ENCODE data around the gene EBF3. TPM values are rescaled to one million over a fixed set of nuclear protein-coding genes. Genes with fewer than 3 reads are reported as not detected.

Gene EBF3
- total RNA-seq, 4 donors from 2014 or later, result 0.42 to 2.9 (median 1.3) TPM

DNA sequence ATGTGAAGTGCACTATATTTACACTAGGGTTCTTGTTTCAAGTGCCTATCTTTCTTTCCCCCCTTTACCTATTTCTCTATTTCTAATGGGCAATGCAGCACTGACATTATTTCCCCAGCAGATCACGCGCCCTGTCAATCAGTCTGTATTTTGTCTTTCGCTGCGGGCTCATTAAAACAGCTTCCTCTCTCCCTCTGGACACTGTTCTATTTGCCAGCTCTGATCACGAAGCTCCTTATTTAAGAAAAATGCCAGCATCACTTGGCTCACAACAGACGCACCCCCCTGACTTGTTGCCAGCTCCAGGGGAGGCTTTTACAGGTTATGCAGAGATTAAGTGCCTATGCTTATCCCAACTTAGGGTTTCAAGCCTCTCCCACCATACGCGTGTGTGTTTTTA lies 78.5 kb downstream of the EBF3 start:
- intact Hi-C loops (cut with DNase I), result no loop called here
- H3K36me3 ChIP-seq, result no peaks in the 10 kb centered on the region

GRCh38 chr10:129884398-129885078 lies 79.5 kb downstream of the EBF3 start:
- H3K9me3 ChIP-seq, result no peaks in the 10 kb centered on the region
- no peak for DNase-seq
- WGBS, 2 donors, result 74% methylated on average over 16 to 17 of the region's 18 CpGs
- H3K4me3 ChIP-seq, result no peak overlapping the region
- H3K27me3 ChIP-seq, result peaks cover 0 to 9% (median 0%) of the 10 kb centered on the region in 4 donors
- TF ChIP-seq POLR2A (IDR thresholded peaks at IDR 0.05), result no peak
- TF ChIP-seq, protein P1, sequence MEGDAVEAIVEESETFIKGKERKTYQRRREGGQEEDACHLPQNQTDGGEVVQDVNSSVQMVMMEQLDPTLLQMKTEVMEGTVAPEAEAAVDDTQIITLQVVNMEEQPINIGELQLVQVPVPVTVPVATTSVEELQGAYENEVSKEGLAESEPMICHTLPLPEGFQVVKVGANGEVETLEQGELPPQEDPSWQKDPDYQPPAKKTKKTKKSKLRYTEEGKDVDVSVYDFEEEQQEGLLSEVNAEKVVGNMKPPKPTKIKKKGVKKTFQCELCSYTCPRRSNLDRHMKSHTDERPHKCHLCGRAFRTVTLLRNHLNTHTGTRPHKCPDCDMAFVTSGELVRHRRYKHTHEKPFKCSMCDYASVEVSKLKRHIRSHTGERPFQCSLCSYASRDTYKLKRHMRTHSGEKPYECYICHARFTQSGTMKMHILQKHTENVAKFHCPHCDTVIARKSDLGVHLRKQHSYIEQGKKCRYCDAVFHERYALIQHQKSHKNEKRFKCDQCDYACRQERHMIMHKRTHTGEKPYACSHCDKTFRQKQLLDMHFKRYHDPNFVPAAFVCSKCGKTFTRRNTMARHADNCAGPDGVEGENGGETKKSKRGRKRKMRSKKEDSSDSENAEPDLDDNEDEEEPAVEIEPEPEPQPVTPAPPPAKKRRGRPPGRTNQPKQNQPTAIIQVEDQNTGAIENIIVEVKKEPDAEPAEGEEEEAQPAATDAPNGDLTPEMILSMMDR (IDR thresholded peaks at IDR 0.05), result no peak
- no peak overlapping the region for H3K27ac ChIP-seq
- H3K4me1 ChIP-seq, result no peaks in the 10 kb centered on the region
- intact Hi-C loops (cut with DNase I), result no loop called here
- no peaks in the 10 kb centered on the region for H3K36me3 ChIP-seq

More for the DNA sequence above, 78.5 kb downstream of the EBF3 start:
- no peak for TF ChIP-seq POLR2A (IDR thresholded peaks at IDR 0.05)
- TF ChIP-seq, protein P1 (IDR thresholded peaks at IDR 0.05), result no peak
- Histone ChIP-seq H3K27me3 (peaks cover 0 to 9% (median 0%) of the 10 kb centered on the region in 4 donors), H3K9me3 (no peaks in the 10 kb centered on the region), H3K4me1 (no peaks in the 10 kb centered on the region), H3K27ac (no peak overlapping the region), H3K4me3 (no peak overlapping the region)
- WGBS, 2 donors, result 82 to 83% methylated on average over 7 to 8 of the region's 8 CpGs
- DNase-seq, result no peak

- TF ChIP-seq POLR2A (IDR thresholded peaks at IDR 0.05), result no peak
- TF ChIP-seq, protein P1 (IDR thresholded peaks at IDR 0.05), result no peak
- Histone ChIP-seq H3K4me1 (no peaks in the 10 kb centered on the region), H3K4me3 (no peak overlapping the region), H3K9me3 (no peaks in the 10 kb centered on the region), H3K36me3 (no peaks in the 10 kb centered on the region), H3K27me3 (peaks cover 0 to 9% (median 0%) of the 10 kb centered on the region in 4 donors), H3K27ac (no peak overlapping the region)
- intact Hi-C loops (cut with DNase I), result no loop called here
- DNase-seq, result no peak
- WGBS, 2 donors, result 50 to 57% methylated on average over 18 to 20 of the region's 20 CpGs
Observed at GRCh38 chr10:129883626-129884397, 80.3 kb downstream of the EBF3 start.

- H3K9me3 ChIP-seq, result no peaks in the 10 kb centered on the region
- TF ChIP-seq, protein P1 (IDR thresholded peaks at IDR 0.05), result no peak
- TF ChIP-seq POLR2A (IDR thresholded peaks at IDR 0.05), result no peak
- intact Hi-C loops (cut with DNase I), result no loop called here
- no peak overlapping the region for H3K4me3 ChIP-seq
- H3K36me3 ChIP-seq, result no peaks in the 10 kb centered on the region
- no peak for DNase-seq
- no peaks in the 10 kb centered on the region for H3K4me1 ChIP-seq
- WGBS, 2 donors, result 78 to 87% methylated on average over 4 to 11 of the region's 11 CpGs
- H3K27me3 ChIP-seq, result peaks cover 0 to 9% (median 0%) of the 10 kb centered on the region in 4 donors
- no peak overlapping the region for H3K27ac ChIP-seq
Observed at GRCh38 chr10:129883029-129883428, 81.0 kb downstream of the EBF3 start.
